ENCODE measurements around the gene COL6A3.

COL6A3 gene

GRCh38 chr2:237404413-237404812 is 9.6 kb downstream of the COL6A3 start:
- Histone ChIP-seq H3F3A (ENCODE audit: control insufficient read depth, insufficient read depth) (no peaks in the 10 kb centered on the region), H3K27me3 (ENCODE audit: control insufficient read depth, low read length) (peaks cover 7% of the 10 kb centered on the region), H4K20me1 (ENCODE audit: control insufficient read depth, insufficient read depth, low read depth, low read length) (no peaks in the 10 kb centered on the region), H3K79me2 (ENCODE audit: control insufficient read depth, low read length) (no peaks in the 10 kb centered on the region), H3K27ac (ENCODE audit: low read depth, low read length) (no peak overlapping the region), H3K4me2 (ENCODE audit: low read length) (no peak overlapping the region), H3K36me3 (ENCODE audit: control insufficient read depth, low read length) (no peaks in the 10 kb centered on the region), H3K9me2 (replicated peaks; ENCODE audit: control insufficient read depth, low read length) (no peaks in the 10 kb centered on the region), H3K9me3 (ENCODE audit: control insufficient read depth, insufficient read depth, low read length) (no peaks in the 10 kb centered on the region), H3K4me1 (ENCODE audit: control insufficient read depth, low read length) (no peaks in the 10 kb centered on the region), H3K4me3 (ENCODE audit: low read length) (no peak overlapping the region)
- TF ChIP-seq, protein P1, sequence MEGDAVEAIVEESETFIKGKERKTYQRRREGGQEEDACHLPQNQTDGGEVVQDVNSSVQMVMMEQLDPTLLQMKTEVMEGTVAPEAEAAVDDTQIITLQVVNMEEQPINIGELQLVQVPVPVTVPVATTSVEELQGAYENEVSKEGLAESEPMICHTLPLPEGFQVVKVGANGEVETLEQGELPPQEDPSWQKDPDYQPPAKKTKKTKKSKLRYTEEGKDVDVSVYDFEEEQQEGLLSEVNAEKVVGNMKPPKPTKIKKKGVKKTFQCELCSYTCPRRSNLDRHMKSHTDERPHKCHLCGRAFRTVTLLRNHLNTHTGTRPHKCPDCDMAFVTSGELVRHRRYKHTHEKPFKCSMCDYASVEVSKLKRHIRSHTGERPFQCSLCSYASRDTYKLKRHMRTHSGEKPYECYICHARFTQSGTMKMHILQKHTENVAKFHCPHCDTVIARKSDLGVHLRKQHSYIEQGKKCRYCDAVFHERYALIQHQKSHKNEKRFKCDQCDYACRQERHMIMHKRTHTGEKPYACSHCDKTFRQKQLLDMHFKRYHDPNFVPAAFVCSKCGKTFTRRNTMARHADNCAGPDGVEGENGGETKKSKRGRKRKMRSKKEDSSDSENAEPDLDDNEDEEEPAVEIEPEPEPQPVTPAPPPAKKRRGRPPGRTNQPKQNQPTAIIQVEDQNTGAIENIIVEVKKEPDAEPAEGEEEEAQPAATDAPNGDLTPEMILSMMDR (IDR thresholded peaks at IDR 0.05; ENCODE audit: low read depth, low read length, poor library complexity, severe bottlenecking), result no peak
- TF ChIP-seq EZH2phosphoT487 (IDR thresholded peaks at IDR 0.05; ENCODE audit: borderline replicate concordance, low read length), result no peak

DNA sequence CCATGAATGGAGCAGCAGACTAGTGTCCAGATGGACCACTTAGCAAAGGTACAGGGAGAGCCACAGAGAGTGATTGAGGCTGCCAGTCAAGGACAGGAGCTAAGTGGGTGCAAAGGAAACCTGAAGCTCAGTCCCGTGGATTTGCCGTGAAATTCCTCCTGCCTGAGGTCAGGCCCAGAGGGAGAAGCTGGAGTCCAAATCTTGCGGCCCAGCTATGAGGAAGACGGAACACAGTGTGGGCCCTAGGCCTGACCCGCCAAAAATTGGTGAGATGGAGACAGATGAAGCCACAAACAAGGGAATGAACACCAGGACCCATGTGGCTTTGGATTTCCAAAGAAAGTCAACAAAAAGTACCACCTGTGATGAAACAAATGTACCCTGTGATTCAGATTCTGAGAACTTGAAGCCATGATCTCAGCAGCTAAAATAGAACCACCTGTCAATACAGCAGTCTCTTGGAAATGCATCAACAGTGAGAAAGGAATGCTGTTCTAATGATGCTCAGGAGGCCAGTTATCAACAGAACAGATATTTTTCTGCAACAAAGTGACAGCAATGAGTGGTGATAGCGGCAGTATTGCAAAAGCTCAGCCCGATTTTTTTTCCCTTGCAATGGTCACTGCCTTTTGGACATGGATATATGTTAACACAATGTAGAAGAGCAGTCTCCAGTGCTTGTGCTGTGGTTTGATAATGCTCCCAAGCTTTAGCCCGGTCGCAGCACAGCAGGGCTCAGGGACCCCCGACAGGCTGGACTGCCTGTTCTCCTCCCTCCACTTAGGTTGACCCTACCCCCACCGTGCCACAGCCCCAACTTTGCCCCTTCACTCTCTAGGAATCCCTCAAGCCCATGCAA is 10.7 kb downstream of the COL6A3 start:
- Histone ChIP-seq H3K27ac (ENCODE audit: low read depth, low read length) (no peak overlapping the region), H4K20me1 (ENCODE audit: control insufficient read depth, insufficient read depth, low read depth, low read length) (no peaks in the 10 kb centered on the region), H3K9me3 (ENCODE audit: control insufficient read depth, insufficient read depth, low read length) (no peaks in the 10 kb centered on the region), H3K79me2 (ENCODE audit: control insufficient read depth, low read length) (no peaks in the 10 kb centered on the region), H3K4me2 (ENCODE audit: low read length) (no peak overlapping the region), H3K4me1 (ENCODE audit: control insufficient read depth, low read length) (no peaks in the 10 kb centered on the region), H3K9me2 (replicated peaks; ENCODE audit: control insufficient read depth, low read length) (no peaks in the 10 kb centered on the region), H3K4me3 (ENCODE audit: low read length) (no peak overlapping the region), H3K27me3 (ENCODE audit: control insufficient read depth, low read length) (peaks cover 4% of the 10 kb centered on the region), H3F3A (ENCODE audit: control insufficient read depth, insufficient read depth) (no peaks in the 10 kb centered on the region), H3K36me3 (ENCODE audit: control insufficient read depth, low read length) (no peaks in the 10 kb centered on the region)
- TF ChIP-seq EZH2phosphoT487 (IDR thresholded peaks at IDR 0.05; ENCODE audit: borderline replicate concordance, low read length), result no peak
- TF ChIP-seq, protein P1 (IDR thresholded peaks at IDR 0.05; ENCODE audit: low read depth, low read length, poor library complexity, severe bottlenecking), result no peak

DNA sequence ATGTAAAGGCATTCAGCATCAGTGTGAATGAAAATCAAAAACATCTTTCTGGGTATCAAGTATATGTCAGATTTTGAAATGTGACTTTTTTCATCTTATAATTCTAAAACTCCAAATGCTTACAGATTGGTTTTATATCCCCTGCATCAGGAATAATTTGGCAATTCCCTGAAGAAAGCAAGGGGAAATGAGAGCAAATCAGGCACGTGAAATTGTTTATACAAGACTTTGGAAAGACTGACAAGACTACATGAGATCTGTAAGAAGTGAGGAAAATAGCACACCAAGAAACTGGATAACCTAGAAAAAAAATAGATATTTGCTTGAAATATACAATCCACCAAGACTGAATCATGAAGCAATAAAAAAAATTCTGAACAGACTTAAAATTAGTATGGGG is 13.8 kb downstream of the COL6A3 start:
- Histone ChIP-seq H3K27ac (ENCODE audit: low read depth, low read length) (no peak overlapping the region), H3K36me3 (ENCODE audit: control insufficient read depth, low read length) (no peaks in the 10 kb centered on the region), H3K9me3 (ENCODE audit: control insufficient read depth, insufficient read depth, low read length) (no peaks in the 10 kb centered on the region), H3K79me2 (ENCODE audit: control insufficient read depth, low read length) (no peaks in the 10 kb centered on the region), H3F3A (ENCODE audit: control insufficient read depth, insufficient read depth) (no peaks in the 10 kb centered on the region), H3K9me2 (replicated peaks; ENCODE audit: control insufficient read depth, low read length) (no peaks in the 10 kb centered on the region), H4K20me1 (ENCODE audit: control insufficient read depth, insufficient read depth, low read depth, low read length) (no peaks in the 10 kb centered on the region), H3K27me3 (ENCODE audit: control insufficient read depth, low read length) (peaks cover 4% of the 10 kb centered on the region), H3K4me2 (ENCODE audit: low read length) (no peak overlapping the region), H3K4me1 (ENCODE audit: control insufficient read depth, low read length) (no peaks in the 10 kb centered on the region), H3K4me3 (ENCODE audit: low read length) (no peak overlapping the region)
- TF ChIP-seq, protein P1 (IDR thresholded peaks at IDR 0.05; ENCODE audit: low read depth, low read length, poor library complexity, severe bottlenecking), result no peak
- no peak for TF ChIP-seq EZH2phosphoT487 (IDR thresholded peaks at IDR 0.05; ENCODE audit: borderline replicate concordance, low read length)

All from DOHH2 (cell line).